Skeletal muscle tissue (tissue), 4 donors: Measurements from ENCODE around the gene UBE2L5. TPM values are rescaled to one million over a fixed set of nuclear protein-coding genes. Genes with fewer than 3 reads are reported as not detected.
"Not testable (repeated sequence)": the region's sequence is repeated elsewhere in the genome, so short reads cannot be mapped to it uniquely, and the experiment has no call there.

Experiments
- H3K27ac ChIP-seq: one replicate; pipeline ENCODE4 v1.7.0; 2013; ENCODE audit warnings: mild to moderate bottlenecking, low read depth, low read length, inconsistent platforms
- H3K27me3 ChIP-seq, 3 donors: one replicate each; pipeline ENCODE4 v1.7.0; 2013; ENCODE audit warnings: low read length in 3 of 3; ENCODE audit not compliant: control insufficient read depth in 3 of 3, insufficient read depth in 3 of 3
- H3K36me3 ChIP-seq, 3 donors: one replicate each; pipeline ENCODE4 v1.7.0; 2013; ENCODE audit warnings: low read length in 3 of 3; ENCODE audit not compliant: control insufficient read depth in 3 of 3, insufficient read depth in 3 of 3
- H3K4me1 ChIP-seq, 3 donors: one replicate each; pipeline ENCODE4 v1.7.0; 2013; ENCODE audit warnings: low read length in 3 of 3, mild to moderate bottlenecking in 3 of 3; ENCODE audit not compliant: control insufficient read depth in 3 of 3, insufficient read depth in 3 of 3
- H3K4me3 ChIP-seq, 3 donors: one replicate each; pipeline ENCODE4 v1.7.0; 2013; ENCODE audit warnings: low read length in 3 of 3
- H3K9ac ChIP-seq, 3 donors: one replicate each; pipeline ENCODE4 v1.7.0; 2013; ENCODE audit warnings: low read length in 3 of 3, mild to moderate bottlenecking in 3 of 3, moderate library complexity in 2 of 3, low read depth in 1 of 3
- H3K9me3 ChIP-seq, 3 donors: one replicate each; pipeline ENCODE4 v1.7.0; 2013; ENCODE audit warnings: low read length in 3 of 3; ENCODE audit not compliant: control insufficient read depth in 3 of 3
- total RNA-seq: library from RNA; depleted of rRNA; stranded (reverse); fragments of >200 nt; gene quantifications from one replicate; pipeline ENCODE4 v1.2.3, GENCODE V29; 2014
- donor health status: Osteomylitis.

UBE2L5 gene
- total RNA-seq, 1 donor from 2014 or later: not detected

DNA sequence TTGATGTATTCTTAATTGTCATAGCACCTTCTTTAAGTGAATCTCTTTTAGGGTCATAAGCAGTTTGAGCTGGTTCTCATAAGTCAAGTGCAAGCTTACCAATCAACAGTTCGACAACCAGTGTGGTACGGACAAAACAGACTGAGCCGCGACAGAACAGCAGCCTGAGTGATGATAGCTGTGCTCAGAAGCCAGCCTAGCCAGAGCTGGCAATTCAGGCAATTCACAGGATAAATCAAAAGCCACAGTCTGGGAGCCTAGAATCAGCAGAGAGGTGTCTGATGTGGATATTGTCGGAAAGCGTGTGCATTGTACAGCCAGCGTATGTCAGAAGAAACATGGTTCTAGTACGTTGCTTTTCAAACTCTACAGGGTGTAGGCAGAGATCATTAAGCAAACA, 14.9 kb downstream of the UBE2L5 start:
- Histone ChIP-seq H3K27me3 (no peaks in the 10 kb centered on the region), H3K9ac (no peak overlapping the region), H3K36me3 (no peaks in the 10 kb centered on the region), H3K27ac (no peak overlapping the region), H3K9me3 (no peaks in the 10 kb centered on the region), H3K4me3 (no peak overlapping the region), H3K4me1 (no peaks in the 10 kb centered on the region)

DNA sequence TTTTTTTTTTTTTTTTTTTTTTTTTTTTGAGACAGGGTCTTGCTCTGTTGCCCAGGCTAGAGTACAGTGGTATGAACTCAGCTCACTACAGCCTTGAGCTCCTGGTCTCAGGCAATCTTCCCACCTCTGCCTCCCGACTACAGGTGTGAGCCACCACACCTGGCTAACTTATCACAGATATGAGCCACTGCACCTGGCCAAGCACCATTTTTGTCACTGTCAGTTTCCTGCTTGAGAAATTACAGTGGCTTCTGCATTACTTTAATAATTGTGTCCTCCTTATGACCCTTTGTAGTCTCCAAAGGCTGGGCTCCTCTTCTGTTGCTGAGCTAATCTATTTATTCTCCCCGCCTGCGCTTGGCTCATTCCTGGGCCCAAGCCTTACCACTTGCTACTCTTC, 16.0 kb downstream of the UBE2L5 start:
- Histone ChIP-seq H3K27ac (no peak overlapping the region), H3K4me1 (no peaks in the 10 kb centered on the region), H3K36me3 (no peaks in the 10 kb centered on the region), H3K27me3 (no peaks in the 10 kb centered on the region), H3K9ac (no peak overlapping the region), H3K9me3 (no peaks in the 10 kb centered on the region), H3K4me3 (no peak overlapping the region)

DNA sequence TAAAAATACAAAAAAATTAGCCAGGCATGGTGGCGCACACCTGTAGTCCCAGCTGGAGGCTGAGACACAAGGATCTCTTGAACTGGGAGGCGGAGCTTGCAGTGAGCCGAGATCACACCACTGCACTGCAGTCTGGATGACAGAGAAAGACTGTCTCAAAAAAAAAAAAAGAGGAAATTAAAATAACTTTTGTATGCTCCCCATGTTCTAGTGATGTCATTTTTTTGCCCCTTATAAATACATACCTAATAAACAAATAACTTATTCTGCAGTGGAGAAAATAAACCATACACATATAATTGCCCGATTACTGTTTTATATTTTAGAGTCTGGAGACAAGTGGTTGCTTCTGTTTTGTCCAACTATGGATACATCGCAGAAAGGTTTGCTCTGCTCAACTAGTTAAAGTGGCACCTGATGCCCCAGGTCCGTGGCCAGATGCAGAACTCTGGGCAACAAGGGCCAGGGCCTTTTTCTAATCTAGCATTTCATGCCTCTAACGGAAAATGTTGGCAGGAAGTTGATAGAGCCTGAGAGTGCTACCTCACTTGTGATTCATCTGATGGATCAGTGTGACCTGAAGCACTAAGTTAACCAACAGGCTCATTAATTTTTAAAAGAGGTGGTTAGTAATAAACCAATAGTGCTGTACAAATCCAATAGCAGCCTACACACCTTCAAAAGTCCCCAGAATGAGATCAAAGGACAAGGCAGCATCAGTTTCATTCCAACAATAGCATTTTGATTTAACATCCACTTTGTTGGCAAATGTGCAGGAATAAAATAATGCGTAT, 18.8 kb downstream of the UBE2L5 start:
- peaks cover 7 to 9% (median 8%) of the 10 kb centered on the region in 3 donors for H3K4me1 ChIP-seq
- no peak overlapping the region for H3K9ac ChIP-seq
- H3K27ac ChIP-seq: no peak overlapping the region
- no peaks in the 10 kb centered on the region for H3K36me3 ChIP-seq
- H3K27me3 ChIP-seq: no peaks in the 10 kb centered on the region
- H3K4me3 ChIP-seq: no peak overlapping the region
- no peaks in the 10 kb centered on the region for H3K9me3 ChIP-seq

DNA sequence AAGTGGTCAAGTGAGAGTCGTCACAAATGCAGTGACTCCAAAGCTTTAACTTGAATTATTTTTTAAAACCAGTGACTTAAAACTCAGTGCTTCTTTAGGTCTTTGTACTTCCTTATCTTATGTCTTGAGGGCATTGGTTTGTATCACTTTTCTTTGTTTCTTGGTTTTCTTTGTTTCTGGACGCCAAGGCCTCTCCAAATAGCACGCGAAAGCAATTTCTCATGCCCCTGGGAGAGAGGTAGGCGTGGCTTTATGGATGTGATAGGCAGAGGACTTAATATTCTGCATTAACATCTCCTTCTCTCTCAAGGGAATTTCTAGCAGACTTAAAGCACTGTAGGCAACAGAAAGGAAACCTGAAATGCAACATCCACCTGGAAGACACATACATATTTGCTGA, 20.6 kb downstream of the UBE2L5 start:
- H3K36me3 ChIP-seq: no peaks in the 10 kb centered on the region
- no peaks in the 10 kb centered on the region for H3K27me3 ChIP-seq
- H3K9me3 ChIP-seq: no peaks in the 10 kb centered on the region
- H3K4me1 ChIP-seq: peaks cover 10 to 13% (median 11%) of the 10 kb centered on the region in 3 donors
- H3K4me3 ChIP-seq: no peak overlapping the region
- H3K27ac ChIP-seq: no peak overlapping the region
- H3K9ac ChIP-seq: no peak overlapping the region

DNA sequence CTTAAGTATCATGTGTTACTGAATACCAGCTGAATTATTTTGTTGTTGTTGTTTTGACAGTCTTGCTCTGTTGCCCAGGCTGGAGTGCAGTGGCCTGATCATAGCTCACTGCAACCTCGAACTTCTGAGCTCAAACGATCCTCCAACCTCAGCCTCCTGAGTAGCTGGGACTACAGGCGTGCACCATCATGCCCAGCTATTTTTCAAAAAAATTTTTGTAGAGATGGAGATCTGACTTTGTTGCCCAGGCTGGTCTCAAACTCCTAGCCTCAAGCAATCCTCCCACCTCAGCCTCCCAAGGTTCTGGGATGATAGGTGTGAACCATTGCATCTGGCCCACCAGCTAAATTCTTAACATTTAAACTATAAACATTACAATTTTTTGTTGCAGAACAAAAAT, 21.2 kb downstream of the UBE2L5 start:
- peaks cover 10 to 13% (median 11%) of the 10 kb centered on the region in 3 donors for H3K4me1 ChIP-seq
- not testable (repeated sequence) for H3K27me3 ChIP-seq, H3K9ac ChIP-seq, H3K36me3 ChIP-seq, H3K9me3 ChIP-seq, H3K4me3 ChIP-seq, H3K27ac ChIP-seq

DNA sequence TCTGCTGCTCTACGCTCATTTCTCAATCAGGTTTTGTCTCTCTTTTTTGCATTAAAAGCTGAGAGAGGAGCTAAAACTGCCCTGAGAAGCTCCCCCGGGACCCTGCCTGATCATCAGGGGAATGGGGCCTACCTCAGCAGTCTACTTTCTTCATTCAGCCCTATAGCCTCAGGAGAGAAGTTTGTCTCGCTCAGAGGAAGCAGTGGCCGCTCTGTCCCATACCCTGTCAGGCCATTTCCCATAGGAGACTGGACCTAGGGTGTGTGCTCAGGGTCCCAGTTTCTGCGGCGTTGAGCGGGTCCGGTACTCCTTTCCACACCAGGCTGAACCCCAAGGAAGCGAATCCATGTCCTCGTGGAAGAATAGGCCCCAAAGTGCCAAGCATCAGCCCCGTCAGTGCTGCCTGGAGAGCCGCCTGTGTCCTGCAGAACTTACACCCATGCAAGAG, 21.7 kb downstream of the UBE2L5 start:
- Histone ChIP-seq H3K27ac (no peak overlapping the region), H3K9ac (no peak overlapping the region), H3K4me1 (peaks cover 10 to 13% (median 11%) of the 10 kb centered on the region in 3 donors), H3K36me3 (no peaks in the 10 kb centered on the region), H3K4me3 (no peak overlapping the region), H3K9me3 (no peaks in the 10 kb centered on the region), H3K27me3 (no peaks in the 10 kb centered on the region)

DNA sequence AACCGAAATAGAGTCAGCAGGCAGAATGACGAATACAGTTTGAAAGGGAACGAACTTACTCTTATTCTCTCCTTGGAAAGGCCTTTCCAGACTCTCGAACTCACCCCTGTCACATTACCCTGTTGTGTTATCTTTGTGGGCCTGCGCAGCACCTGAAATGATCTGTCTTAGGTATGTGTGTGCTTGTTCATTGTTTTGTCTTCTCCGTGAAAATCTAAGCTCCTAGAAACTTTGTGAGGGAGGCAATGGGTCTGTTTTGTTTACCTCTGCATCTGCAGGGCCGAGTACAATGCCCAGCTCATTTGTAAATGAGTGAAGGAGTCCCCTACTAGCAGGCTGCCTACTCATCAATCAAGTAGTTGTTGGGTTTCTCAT, 23.8 kb downstream of the UBE2L5 start:
- H3K4me3 ChIP-seq: peak overlapping the region; percentile 82 to 89 (median 82)
- H3K4me1 ChIP-seq: peaks cover 10 to 13% (median 11%) of the 10 kb centered on the region in 3 donors
- H3K9me3 ChIP-seq: no peaks in the 10 kb centered on the region
- peak overlapping the region; percentile 72 to 89 (median 88) for H3K9ac ChIP-seq
- H3K27me3 ChIP-seq: no peaks in the 10 kb centered on the region
- no peaks in the 10 kb centered on the region for H3K36me3 ChIP-seq
- peak overlapping the region; percentile 85 for H3K27ac ChIP-seq

DNA sequence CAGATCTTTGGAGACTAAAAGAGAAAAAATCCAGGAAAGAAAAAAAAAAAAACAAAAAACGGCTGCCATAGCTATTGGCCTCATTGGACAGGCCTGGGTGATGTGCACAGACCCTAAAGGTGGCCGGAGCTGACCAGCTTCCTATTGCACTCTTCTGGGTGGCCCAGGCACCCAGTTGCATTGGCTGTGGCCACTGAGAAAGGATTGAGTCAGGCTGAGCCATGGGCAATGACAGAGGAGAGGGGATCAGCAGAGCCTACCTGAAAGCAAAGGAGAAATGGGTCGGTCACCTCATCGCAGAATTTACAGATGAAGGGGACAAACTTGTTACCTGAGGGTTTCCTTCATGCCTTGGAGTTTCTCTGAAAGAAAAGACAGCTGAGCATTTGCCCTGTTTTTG, 26.1 kb downstream of the UBE2L5 start:
- Histone ChIP-seq H3K27ac (no peak overlapping the region), H3K9me3 (no peaks in the 10 kb centered on the region), H3K36me3 (no peaks in the 10 kb centered on the region), H3K4me1 (peaks cover 10 to 13% (median 11%) of the 10 kb centered on the region in 3 donors), H3K27me3 (no peaks in the 10 kb centered on the region), H3K4me3 (no peak overlapping the region), H3K9ac (no peak overlapping the region)

DNA sequence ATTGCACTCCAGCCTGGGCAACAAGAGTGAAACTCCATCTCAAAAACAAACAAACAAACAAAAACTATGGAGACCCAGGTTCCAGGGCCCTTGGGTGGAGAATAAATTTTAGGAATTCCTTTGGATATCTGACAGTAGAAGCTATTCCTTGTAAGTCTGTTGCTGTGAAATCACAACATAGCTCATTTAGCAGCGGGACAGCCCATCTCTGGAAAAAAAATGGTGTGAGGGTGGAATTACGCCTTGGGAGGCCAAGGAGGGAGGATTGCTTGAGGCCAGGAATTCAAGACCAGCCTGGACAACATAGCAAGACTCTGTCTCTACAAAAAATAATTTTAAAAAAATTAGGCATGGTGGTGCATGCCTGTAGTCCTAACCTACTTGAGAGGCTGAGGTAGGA, 27.8 kb downstream of the UBE2L5 start:
- Histone ChIP-seq H3K4me1 (peaks cover 10 to 13% (median 11%) of the 10 kb centered on the region in 3 donors), H3K9ac (no peak overlapping the region), H3K36me3 (no peaks in the 10 kb centered on the region), H3K9me3 (no peaks in the 10 kb centered on the region), H3K27ac (no peak overlapping the region), H3K27me3 (no peaks in the 10 kb centered on the region), H3K4me3 (no peak overlapping the region)

DNA sequence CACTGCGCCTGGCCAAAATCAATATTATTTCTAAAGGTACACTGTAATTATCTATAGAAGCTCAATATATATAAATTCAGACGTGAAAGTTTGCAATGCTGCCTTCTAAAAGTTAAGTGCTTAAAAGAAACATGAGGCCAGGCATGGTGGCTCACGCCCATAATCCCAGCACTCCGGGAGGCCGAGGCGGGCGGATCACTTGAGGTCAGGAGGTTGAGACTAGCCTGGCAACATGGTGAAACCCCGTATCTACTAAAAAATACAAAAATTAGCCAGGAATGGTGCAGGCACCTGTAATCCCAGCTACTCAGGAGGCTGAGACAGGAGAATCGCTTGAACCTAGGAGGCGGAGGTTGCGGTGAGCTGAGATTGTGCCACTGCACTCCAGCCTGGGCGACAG, 29.2 kb downstream of the UBE2L5 start:
- H3K27me3 ChIP-seq, H3K9ac ChIP-seq, H3K27ac ChIP-seq, H3K4me1 ChIP-seq, H3K36me3 ChIP-seq, H3K9me3 ChIP-seq, H3K4me3 ChIP-seq: not testable (repeated sequence)
